ENCODE measurements around the gene G6PD.

DNA sequence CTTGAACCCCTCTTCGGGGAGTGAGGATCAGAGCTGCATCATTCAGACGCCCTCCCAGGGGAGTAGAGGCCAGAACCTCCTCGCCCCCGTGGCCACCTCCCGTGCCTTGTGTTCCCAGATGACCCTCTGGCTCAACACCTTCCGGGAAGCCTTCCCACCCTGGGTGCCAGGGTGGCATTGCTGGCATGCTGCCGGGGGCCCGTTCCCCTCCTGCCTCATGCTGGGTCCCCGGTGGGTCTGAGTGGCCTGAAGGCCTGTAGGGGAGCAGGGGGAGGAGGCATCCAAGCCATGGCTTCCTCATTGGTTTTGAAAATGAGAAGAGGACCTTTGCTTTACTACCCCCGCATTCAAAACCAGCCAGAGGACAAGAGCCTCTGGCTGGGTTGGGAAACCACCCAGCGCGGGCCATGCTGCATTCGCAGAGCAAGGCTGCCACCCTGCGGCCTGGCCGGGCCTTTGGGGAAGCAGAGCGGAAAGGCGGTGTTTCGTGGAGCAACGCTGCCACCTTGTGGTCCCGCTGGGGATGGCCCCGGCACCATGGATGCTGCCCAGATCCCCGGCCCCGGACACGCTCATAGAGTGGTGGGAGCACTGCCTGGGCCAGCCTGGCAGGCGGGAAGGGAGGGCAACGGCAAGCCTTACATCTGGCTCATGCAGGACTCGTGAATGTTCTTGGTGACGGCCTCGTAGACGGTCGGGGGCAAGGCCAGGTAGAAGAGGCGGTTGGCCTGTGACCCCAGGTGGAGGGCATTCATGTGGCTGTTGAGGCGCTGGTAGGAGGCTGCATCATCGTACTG, 11.9 kb downstream of the G6PD start:
- TF ChIP-seq, protein P1, sequence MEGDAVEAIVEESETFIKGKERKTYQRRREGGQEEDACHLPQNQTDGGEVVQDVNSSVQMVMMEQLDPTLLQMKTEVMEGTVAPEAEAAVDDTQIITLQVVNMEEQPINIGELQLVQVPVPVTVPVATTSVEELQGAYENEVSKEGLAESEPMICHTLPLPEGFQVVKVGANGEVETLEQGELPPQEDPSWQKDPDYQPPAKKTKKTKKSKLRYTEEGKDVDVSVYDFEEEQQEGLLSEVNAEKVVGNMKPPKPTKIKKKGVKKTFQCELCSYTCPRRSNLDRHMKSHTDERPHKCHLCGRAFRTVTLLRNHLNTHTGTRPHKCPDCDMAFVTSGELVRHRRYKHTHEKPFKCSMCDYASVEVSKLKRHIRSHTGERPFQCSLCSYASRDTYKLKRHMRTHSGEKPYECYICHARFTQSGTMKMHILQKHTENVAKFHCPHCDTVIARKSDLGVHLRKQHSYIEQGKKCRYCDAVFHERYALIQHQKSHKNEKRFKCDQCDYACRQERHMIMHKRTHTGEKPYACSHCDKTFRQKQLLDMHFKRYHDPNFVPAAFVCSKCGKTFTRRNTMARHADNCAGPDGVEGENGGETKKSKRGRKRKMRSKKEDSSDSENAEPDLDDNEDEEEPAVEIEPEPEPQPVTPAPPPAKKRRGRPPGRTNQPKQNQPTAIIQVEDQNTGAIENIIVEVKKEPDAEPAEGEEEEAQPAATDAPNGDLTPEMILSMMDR (IDR thresholded peaks at IDR 0.05), result peak; percentile 85 to 98 (median 95)
- TF ChIP-seq EP300 (IDR thresholded peaks at IDR 0.05; ENCODE audit: low read depth) (no peak), POLR2A (IDR thresholded peaks at IDR 0.05) (no peak), POLR2AphosphoS5 (IDR thresholded peaks at IDR 0.05) (peak in 2 of 3 donors; percentile 48 to 68)
